KMS-11 (cell line): ENCODE data around the gene ENPP1.

Source experiments
- H2AFZ ChIP-seq: fragments of 200-600 bp; sonication (generic); 2 replicates; pipeline ENCODE4 v1.6.1; 2016; ENCODE audit warnings: antibody characterized with exemption, mixed run types, low read depth
- H3K27ac ChIP-seq: fragments of 200-600 bp; sonication (generic); 2 replicates; pipeline ENCODE4 v1.6.1; 2016; ENCODE audit warnings: mild to moderate bottlenecking, mixed run types
- H3K27me3 ChIP-seq: fragments of 200-600 bp; sonication (generic); 2 replicates; pipeline ENCODE4 v1.6.1; 2017; ENCODE audit warnings: mild to moderate bottlenecking, low read depth, mixed run types, moderate library complexity; ENCODE audit not compliant: insufficient read depth
- H3K36me3 ChIP-seq: fragments of 200-600 bp; sonication (generic); 2 replicates; pipeline ENCODE4 v1.6.1; 2017; ENCODE audit warnings: mild to moderate bottlenecking, mixed run types; ENCODE audit not compliant: insufficient read depth
- H3K4me1 ChIP-seq: fragments of 200-600 bp; sonication (generic); 2 replicates; pipeline ENCODE4 v1.6.1; 2016; ENCODE audit warnings: mild to moderate bottlenecking, low read depth, mixed run types; ENCODE audit not compliant: poor library complexity, severe bottlenecking
- H3K4me2 ChIP-seq: fragments of 200-600 bp; sonication (generic); 2 replicates; pipeline ENCODE4 v1.7.0; 2016; ENCODE audit warnings: mild to moderate bottlenecking, mixed run types
- H3K4me3 ChIP-seq: fragments of 200-600 bp; sonication (generic); IDR thresholded peaks from 2 replicates; pipeline ENCODE4 v1.6.1; 2017; ENCODE audit warnings: low read depth, low read length, mixed read lengths; ENCODE audit not compliant: insufficient read depth
- H3K79me2 ChIP-seq: fragments of 200-600 bp; sonication (generic); 2 replicates; pipeline ENCODE4 v1.6.1; 2016; ENCODE audit warnings: low read depth, mixed run types; ENCODE audit not compliant: insufficient read depth
- H3K9ac ChIP-seq: fragments of 200-600 bp; sonication (generic); 2 replicates; pipeline ENCODE4 v1.6.1; 2016; ENCODE audit warnings: mild to moderate bottlenecking, mixed run types
- H4K20me1 ChIP-seq: fragments of 200-600 bp; sonication (generic); 2 replicates; pipeline ENCODE4 v1.6.1; 2016; ENCODE audit warnings: mild to moderate bottlenecking, mixed run types; ENCODE audit not compliant: insufficient read depth
- TF ChIP-seq, protein P1 (sequence below): fragments of 200-600 bp; sonication (generic); conservative IDR thresholded peaks from 2 replicates; pipeline ENCODE4 v1.6.1; 2017; ENCODE audit warnings: low read depth, mild to moderate bottlenecking, antibody characterized with exemption, low read length, moderate library complexity, mixed read lengths

ENPP1 gene

DNA sequence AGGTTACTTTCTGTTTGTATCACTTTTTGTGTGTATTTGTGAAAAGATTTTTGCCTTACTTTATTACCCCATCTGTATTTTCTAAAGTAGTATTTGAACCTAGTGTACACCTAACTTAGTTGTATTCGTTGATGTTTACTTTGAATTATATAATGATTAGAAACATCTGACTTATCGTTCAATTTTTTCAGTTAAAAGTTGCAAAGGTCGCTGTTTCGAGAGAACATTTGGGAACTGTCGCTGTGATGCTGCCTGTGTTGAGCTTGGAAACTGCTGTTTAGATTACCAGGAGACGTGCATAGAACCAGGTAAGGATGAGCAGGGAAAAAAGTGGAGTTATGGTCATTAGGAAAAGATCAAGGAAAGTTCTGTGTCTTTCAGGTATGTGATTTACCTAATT, 42.0 kb downstream of the ENPP1 start:
- no peak overlapping the region for H2AFZ ChIP-seq
- no peaks in the 10 kb centered on the region for H3K4me1 ChIP-seq
- no peak overlapping the region for H3K4me3 ChIP-seq
- no peaks in the 10 kb centered on the region for H3K36me3 ChIP-seq
- no peaks in the 10 kb centered on the region for H3K27me3 ChIP-seq
- TF ChIP-seq, protein P1, sequence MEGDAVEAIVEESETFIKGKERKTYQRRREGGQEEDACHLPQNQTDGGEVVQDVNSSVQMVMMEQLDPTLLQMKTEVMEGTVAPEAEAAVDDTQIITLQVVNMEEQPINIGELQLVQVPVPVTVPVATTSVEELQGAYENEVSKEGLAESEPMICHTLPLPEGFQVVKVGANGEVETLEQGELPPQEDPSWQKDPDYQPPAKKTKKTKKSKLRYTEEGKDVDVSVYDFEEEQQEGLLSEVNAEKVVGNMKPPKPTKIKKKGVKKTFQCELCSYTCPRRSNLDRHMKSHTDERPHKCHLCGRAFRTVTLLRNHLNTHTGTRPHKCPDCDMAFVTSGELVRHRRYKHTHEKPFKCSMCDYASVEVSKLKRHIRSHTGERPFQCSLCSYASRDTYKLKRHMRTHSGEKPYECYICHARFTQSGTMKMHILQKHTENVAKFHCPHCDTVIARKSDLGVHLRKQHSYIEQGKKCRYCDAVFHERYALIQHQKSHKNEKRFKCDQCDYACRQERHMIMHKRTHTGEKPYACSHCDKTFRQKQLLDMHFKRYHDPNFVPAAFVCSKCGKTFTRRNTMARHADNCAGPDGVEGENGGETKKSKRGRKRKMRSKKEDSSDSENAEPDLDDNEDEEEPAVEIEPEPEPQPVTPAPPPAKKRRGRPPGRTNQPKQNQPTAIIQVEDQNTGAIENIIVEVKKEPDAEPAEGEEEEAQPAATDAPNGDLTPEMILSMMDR, result no peak
- H3K27ac ChIP-seq, result no peak overlapping the region
- no peak overlapping the region for H3K9ac ChIP-seq
- H3K4me2 ChIP-seq, result no peak overlapping the region
- H3K79me2 ChIP-seq, result no peaks in the 10 kb centered on the region
- no peaks in the 10 kb centered on the region for H4K20me1 ChIP-seq

DNA sequence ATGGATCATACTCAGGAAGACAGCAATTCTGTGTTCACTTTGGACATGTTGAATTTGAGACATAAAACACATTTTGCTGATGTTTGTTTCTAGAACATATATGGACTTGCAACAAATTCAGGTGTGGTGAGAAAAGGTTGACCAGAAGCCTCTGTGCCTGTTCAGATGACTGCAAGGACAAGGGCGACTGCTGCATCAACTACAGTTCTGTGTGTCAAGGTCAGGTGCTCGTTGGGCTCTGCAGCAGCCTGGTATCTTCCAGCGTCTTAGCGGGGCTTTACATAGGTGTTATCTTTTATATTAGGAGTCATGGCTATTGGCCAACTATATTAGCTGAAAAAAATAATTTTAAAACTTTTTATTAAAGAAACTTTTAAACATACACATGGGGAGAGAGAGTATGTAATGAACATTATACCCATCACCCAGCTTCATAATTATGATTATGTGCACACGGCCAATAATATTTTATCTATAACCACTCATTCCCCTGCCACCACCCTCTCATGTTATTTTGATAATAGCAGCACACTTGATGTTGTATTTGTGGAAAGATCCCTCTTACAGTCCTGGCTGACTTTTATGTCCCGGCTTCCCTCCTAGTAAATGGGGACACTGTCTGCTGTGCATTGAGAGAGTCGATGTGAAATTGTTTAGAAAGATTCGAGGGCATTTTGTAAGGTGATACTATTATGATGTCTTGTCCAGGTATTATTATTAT, 43.4 kb downstream of the ENPP1 start:
- Histone ChIP-seq H3K36me3 (no peaks in the 10 kb centered on the region), H3K4me2 (no peak overlapping the region), H4K20me1 (no peaks in the 10 kb centered on the region), H2AFZ (no peak overlapping the region), H3K27me3 (no peaks in the 10 kb centered on the region), H3K9ac (no peak overlapping the region), H3K4me3 (no peak overlapping the region), H3K27ac (no peak overlapping the region), H3K79me2 (no peaks in the 10 kb centered on the region), H3K4me1 (no peaks in the 10 kb centered on the region)
- TF ChIP-seq, protein P1, result no peak

DNA sequence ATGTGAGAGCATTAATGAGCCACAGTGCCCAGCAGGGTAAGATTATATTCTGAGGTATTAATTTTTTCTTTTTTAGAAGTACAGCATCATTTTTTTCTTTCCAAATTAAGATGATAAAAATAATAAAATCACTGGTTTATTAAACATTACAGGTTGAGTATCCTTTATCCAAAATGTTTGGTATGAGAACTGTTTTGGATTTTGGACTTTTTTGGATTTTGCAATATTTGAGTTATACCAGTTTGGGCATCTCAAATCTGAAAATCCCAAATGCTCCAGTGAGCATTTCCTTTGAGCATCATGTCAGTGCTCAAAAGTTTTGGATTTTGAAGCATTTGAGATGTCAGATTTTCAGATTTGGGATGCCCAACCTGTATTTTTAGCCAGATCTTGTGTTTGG, 44.4 kb downstream of the ENPP1 start:
- no peak overlapping the region for H3K9ac ChIP-seq
- H3K36me3 ChIP-seq, result no peaks in the 10 kb centered on the region
- H3K79me2 ChIP-seq, result no peaks in the 10 kb centered on the region
- H2AFZ ChIP-seq, result no peak overlapping the region
- H4K20me1 ChIP-seq, result no peaks in the 10 kb centered on the region
- no peaks in the 10 kb centered on the region for H3K27me3 ChIP-seq
- H3K27ac ChIP-seq, result no peak overlapping the region
- no peaks in the 10 kb centered on the region for H3K4me1 ChIP-seq
- no peak overlapping the region for H3K4me2 ChIP-seq
- H3K4me3 ChIP-seq, result no peak overlapping the region
- TF ChIP-seq, protein P1, result no peak

DNA sequence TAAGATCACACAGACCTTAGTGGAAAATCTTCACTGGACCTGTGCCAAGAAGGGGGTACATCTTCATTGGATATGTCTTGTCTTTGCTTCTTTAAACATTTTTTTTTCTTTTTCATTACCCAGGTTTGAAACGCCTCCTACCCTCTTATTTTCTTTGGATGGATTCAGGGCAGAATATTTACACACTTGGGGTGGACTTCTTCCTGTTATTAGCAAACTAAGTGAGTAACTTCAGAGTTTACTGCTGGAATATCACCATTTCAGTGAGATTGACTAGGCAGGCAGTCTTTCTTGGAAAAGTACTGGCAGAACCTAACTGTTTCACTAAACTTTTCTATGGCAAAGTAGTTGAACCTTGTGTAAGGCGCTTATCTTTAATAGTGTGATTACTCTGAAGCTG, 47.0 kb downstream of the ENPP1 start:
- Histone ChIP-seq H3K27me3 (no peaks in the 10 kb centered on the region), H2AFZ (no peak overlapping the region), H4K20me1 (no peaks in the 10 kb centered on the region), H3K36me3 (no peaks in the 10 kb centered on the region), H3K27ac (no peak overlapping the region), H3K4me1 (peaks cover 9% of the 10 kb centered on the region), H3K4me3 (no peak overlapping the region), H3K9ac (no peak overlapping the region), H3K79me2 (no peaks in the 10 kb centered on the region), H3K4me2 (no peak overlapping the region)
- TF ChIP-seq, protein P1, result no peak
